HG02798 (cell line): ENCODE measurements around the gene PLP2.
A peak's percentile ranks its signal among the peaks of the same experiment; 100 is the strongest.

Experiments
- ATAC-seq: cut with Tn5 transposase; IDR thresholded peaks from one replicate; pipeline ENCODE4 v1.9.1; 2021; ENCODE audit warnings: mild to moderate bottlenecking; ENCODE audit not compliant: unreplicated experiment, poor library complexity

PLP2 gene

DNA sequence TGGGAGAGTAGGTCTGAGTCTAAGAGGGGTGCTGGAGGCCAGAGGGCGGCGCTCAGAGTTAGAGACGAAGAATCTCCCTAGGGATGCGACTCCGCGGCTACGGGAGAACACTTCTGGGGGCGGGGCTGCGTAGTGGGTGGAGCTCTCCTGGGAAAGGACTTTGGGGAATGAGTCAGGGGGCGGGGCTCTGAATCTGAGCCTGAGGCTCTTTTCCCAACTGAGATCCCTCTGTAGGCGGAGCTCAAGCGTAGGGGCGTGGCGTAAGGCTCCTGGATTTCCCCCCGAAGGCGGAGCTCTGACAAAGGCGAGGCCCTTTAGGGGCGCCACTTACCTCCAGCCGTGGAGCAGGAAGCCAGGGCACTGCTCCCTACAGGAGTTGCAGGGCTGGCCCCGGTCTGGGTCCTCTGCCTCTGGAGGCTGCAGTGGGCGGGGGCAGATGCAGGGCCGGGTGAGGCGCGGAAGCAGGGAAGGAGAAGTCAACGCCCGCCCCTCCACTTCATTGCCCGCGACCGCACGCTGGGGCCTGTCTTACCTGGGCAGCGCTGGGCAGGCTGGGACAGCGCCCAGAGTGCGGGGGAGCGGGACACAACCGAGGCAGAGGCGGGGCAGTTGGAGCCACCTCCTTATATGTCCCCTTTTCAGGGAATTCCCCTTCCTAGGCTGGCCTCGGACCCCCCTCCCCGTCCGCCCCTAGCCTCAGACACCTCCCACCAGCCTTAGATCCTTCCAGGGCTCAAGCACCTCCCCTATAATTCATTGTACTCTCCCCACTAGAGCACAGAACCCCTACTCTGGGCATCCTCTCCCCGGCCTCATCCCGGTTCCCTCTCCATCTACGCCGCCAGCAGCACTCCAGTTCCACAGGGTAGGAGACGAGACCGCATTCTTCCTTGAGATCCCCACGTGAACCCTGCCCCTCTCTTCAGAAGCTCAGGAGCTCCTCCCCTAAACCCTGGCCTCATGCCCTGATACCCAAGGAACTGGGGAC lies 12.9 kb downstream of the PLP2 start:
- peak; percentile 54 for ATAC-seq

DNA sequence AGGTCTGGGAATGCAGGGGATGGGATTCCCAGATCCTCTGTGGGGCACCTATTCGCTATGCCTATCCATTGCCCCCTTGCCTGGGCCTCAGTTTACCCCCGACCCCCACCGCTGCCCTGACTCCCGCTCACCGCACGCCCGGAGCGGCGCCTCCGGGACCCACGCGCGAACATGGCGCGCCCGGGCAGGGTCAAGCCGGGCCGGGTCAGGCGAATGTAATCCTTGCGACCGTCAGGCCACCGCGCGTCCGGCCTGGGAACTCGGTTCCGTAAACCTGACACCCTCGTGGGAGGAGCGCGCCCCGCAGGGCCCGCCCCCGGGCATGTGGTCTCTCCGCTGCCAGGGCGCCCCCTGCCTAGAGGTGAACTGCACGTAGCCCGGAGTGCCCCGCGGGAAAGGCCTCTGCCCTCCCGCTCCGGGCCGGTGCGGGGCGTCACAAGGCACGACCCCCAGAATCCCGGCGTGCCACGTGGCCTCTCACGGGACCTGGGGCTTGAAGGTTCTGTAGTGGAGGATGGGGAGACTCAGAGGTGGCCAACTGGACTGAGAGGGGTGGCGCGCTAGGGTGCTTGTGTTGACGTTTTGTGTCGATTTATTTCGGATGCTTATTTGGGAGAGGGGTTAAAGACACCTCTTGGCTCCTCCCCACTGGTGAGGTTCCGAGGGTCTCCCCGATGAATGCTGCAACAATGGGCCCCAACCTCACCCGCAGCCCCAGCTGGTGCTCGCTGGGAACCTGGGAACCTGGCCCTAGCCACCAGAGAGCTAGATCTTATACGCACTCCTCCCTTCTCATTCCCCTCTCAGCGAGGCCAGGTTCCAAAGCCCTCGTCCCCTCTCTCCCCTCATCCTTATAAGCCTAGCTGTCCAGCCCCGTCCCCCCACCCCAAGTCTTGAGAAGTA lies 14.7 kb downstream of the PLP2 start, which contains the start of gene PRICKLE3:
Gene PRICKLE3 (minus strand): TSS at position 249 of the 903 bp plus-strand sequence. CDS start 76 bp downstream, at position 173.
- ATAC-seq = peak; percentile 30

DNA sequence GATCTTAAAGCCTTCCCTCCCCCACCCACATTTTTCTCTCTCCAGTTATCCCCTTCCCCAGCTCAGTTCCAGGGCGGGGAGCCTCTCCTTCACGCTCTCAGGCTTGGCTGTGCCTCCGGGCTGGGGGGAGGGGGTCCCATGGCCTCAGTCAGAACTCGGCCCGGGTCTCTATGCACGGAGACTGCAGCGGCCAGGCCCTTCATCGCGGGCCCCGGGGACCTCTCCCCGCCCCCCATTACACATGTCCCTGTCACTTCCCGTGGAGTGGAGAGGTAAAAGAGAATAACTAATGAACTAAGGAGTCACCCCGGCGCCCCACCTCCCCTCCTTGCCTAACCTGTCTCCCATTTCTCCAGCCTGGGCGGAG lies 15.3 kb downstream of the PLP2 start:
- no peak for ATAC-seq

GRCh38 chrX:49187526-49187925 lies 15.8 kb downstream of the PLP2 start:
- no peak for ATAC-seq

GRCh38 chrX:49188468-49189076 lies 16.9 kb downstream of the PLP2 start:
- ATAC-seq = no peak

- no peak for ATAC-seq
These were observed 17.9 kb downstream of the PLP2 start for GRCh38 chrX:49189606-49190005.

- ATAC-seq = peak; percentile 91
These were observed 19.3 kb downstream of the PLP2 start for GRCh38 chrX:49190821-49191573.

DNA sequence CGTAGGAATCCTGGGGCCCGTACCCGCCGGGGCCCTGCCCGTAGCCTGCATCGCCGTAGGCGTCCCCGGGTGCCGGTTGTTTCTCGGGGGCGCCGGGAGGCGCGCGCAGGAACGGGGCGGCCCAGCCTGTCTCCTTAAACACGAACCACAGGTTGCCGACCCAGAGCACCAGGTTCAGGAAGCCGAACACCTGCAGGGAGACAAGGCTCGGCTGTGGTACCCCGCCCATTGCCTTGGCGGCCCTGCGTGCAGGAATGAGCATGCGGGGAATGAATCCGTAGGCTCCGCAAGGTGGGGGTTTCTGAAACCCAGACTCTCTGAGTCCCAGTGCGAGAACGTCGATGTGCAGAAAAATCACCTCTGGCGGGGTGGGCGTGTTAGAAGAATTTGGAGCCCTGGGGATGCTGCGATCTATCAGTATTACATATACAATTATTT lies 19.9 kb downstream of the PLP2 start:
- ATAC-seq = no peak

DNA sequence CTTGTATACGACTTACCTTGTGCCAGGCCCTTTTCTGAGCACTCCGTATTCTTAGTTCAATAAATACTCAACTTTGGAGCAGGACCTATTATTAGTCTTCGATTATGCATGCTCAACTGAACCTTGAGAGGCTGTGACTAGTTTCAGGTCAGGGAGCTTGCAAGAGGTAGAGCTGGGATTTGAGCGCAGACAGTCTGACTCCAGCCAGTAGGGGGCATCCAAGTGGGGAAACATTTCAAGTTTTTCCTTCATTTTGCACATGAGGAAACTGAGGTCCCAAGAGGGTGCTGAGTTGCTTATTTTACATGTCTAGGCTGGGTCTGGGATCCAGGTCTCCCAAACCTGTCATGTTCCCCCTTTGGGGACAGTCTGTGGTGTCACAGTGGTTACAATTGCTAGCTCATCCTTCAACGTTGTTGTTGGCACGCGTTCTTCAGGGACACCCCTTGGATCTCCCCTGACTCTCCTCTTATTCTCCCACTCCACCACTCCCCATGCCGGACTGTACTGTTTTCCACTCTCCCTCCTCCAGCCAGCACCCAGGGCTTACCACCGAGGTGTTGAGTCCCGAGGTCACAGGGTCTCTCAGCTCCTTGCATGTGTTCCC lies 21.1 kb downstream of the PLP2 start:
- ATAC-seq = no peak

DNA sequence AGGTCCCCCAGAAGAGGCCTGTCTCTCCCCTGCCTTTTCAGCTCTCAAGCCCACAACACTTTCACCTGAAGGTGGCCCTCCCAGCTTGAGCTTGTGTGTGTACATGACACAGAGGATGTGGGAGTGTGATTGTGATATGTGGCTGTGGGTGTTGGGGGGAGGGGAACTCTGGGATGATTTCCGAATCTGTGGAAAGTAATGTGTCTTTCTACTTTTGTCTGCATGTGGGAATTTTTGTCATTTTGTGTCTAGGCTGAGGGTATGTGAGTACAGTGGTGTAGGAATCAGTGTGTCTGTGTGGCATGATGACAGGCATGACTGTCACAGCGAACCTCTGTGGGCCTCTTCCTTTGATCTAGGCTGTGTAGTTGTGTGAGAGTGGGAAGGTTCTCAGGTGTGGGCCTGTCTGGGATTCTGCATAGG lies 21.9 kb downstream of the PLP2 start:
- ATAC-seq = no peak

DNA sequence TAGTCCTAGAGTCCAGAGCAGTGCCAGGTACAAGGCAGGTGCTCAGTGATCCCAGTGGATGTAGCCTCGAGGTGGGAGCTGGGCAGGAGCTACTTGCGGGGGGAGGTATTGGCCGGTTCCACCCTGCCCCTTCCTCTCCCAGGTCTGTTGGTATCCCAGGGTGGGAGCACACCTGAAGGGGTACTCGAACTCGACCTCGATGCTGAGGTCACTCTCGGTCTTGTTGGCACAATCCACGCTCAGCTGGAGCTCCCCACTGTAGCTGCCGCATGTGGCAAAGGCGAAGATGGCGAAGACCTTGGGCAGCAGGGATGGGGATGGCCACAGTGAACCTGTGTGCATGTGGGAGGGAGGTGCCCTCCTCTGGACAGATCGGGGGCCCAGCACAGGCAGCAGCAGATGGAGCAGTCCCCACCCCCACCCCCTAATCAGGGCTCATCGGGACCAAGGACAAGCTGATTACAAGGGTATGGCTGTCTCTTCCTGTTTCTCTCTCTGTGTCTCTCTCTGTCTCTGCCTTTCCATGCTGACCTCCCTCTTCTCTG lies 25.9 kb downstream of the PLP2 start:
- ATAC-seq = no peak

- ATAC-seq = no peak
These were observed 27.0 kb downstream of the PLP2 start for GRCh38 chrX:49198540-49199314.

DNA sequence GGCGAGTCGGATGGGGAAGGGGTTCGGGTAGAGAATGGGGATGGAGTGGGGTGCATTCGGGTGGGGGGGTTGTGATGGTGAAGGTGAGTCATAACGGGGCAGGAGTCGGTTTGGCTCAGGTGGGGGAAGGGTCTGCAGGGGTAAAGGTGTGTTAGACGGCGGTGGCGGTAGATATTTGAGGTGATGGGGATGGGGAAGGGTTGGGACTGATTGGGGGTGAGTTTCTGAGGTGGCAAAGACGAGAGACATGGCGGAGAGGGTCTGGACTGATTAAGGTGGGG lies 27.6 kb downstream of the PLP2 start:
- ATAC-seq = no peak

DNA sequence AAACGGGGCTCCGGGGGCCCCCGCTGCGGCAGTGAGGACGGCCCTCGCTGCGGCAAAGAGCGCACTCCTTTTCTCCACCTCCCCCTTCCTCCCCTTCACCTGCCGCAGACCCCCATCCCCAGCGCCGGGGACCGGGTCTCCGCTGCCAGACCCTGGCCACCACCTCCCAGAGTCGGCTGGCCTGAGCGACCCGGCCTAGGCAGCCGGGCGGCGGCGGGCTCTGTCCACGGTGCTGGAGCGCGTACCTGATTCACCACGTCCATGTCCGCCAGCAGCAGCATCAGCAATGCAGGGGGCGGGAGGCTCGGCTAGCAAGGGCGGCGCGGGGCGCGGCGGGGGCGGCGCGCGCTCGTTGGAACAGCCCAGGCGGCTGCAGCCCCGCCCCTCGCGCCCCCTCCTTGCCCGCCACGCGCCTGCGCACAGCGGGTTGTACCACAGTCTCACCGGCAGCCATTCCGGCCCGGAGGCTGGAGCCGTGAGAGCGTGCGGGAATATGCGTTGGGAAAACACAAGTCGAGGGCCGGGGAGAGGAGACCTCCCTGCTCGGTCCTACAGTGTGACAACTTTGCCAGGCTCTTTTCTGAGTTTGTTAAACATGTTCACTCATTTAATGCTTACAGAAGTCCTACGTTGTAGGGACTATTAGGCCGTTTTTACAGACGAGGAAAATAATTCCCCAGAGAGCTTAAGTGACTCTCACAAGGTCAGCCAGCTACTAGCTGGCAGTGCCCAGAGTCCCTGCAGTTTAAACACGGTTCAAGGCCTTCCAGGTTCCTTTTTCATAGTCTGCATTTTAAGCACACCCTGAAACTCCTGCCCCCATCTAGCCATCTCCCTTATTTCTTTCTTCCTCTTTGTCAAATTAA lies 28.4 kb downstream of the PLP2 start, which contains the start of gene SYP:
Gene SYP (minus strand): TSS at position 288 of the 866 bp plus-strand sequence. CDS start 7 bp downstream, at position 281.
- peak; percentile 96 for ATAC-seq

DNA sequence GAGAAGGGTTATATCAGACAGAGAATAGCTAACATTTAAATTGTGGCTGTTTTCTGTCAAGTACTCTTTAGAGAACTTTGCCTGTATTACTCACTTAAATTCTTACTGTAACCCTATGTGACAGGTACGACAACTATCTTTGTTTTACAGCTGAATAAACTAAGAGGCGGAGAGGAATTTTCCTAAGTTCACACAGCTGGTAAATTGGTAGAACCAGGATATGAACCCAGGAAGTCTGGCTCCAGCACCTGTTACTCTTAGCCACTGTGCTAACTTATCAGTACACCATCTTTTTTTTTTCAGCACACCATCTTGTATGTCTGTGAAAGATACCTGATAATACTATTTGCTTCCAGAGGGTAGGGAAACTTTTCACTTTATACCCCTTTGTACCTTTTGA lies 30.3 kb downstream of the PLP2 start:
- no peak for ATAC-seq

DNA sequence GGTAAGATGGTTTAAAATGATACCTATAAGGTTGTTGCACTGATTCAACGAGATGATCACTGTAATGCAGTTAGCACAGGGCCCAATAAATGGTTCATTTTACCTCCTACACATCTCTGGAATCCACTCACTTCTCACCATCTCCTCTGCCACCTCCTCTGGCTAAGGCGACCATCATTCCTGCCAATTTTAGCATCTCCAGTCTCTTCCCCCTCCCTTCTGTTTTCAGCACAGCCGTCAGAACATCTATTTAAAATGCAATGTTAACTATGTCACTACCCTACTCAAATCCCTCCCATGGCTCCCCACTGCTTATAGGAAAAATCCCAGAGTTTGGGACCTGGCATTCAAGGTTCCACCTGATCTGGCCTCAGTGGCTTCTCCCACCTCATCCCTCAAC lies 31.8 kb downstream of the PLP2 start:
- no peak for ATAC-seq

GRCh38 chrX:49204017-49204416 lies 32.3 kb downstream of the PLP2 start:
- ATAC-seq = no peak
